Prostate gland (tissue), 2 donors: ENCODE results near the gene IFT74.

Source experiments
- POLR2A ChIP-seq: fragments of 450-650 bp; IDR thresholded peaks from one replicate; pipeline ENCODE4 v1.6.1; 2016; ENCODE audit warnings: antibody characterized with exemption, mild to moderate bottlenecking
- POLR2AphosphoS5 ChIP-seq: sonication (generic); formaldehyde crosslinking; IDR thresholded peaks from one replicate; pipeline ENCODE4 v1.6.1; 2017; ENCODE audit warnings: antibody characterized with exemption
- TF ChIP-seq, protein P1 (sequence below), 4 experiments: fragments of 200-600 bp in 2 of 4; fragments of 450-650 bp in 2 of 4; sonication (generic) in 2 of 4; IDR thresholded peaks; 1 replicate in 3 of 4; 2 replicates in 1 of 4; pipeline ENCODE4 v1.5.1; 2016 to 2019; ENCODE audit warnings: antibody characterized with exemption in 4 of 4, mild to moderate bottlenecking in 2 of 4, moderate library complexity in 2 of 4

DNA sequence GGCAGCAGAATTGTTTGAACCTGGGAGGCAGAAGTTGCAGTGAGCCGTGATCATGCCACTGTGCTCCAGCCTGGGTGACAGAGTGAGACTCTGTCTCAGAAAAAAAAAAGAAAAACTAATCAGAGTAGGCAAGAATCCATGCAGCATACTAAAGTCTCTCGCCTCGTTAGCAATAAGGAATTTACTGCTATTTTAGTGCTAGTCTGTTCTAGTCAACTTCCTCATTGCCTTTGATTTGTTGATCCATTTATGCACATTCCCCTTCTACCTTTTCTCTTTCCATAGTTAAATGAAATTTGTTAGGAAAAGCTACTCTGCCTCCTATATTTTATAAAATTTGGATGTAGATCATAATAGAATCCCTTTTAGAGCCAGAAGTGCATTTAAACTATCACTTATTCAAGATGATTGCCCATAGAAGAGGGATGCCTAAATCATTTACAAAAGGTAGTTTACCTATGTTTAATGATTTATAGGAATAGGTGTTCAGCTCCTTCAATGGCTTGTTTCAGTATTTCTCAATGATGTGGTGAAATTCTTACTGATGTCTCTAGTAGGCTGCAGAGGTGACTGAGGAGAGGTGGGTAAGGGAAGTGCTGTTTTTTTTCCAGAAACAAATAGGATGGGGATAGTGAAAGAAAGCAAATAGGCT lies 47.3 kb downstream of the IFT74 start:
- TF ChIP-seq POLR2A (no peak), POLR2AphosphoS5 (no peak)
- TF ChIP-seq, protein P1, sequence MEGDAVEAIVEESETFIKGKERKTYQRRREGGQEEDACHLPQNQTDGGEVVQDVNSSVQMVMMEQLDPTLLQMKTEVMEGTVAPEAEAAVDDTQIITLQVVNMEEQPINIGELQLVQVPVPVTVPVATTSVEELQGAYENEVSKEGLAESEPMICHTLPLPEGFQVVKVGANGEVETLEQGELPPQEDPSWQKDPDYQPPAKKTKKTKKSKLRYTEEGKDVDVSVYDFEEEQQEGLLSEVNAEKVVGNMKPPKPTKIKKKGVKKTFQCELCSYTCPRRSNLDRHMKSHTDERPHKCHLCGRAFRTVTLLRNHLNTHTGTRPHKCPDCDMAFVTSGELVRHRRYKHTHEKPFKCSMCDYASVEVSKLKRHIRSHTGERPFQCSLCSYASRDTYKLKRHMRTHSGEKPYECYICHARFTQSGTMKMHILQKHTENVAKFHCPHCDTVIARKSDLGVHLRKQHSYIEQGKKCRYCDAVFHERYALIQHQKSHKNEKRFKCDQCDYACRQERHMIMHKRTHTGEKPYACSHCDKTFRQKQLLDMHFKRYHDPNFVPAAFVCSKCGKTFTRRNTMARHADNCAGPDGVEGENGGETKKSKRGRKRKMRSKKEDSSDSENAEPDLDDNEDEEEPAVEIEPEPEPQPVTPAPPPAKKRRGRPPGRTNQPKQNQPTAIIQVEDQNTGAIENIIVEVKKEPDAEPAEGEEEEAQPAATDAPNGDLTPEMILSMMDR (IDR thresholded peaks at IDR 0.05), result no peak
